ENCODE data around the gene GLIS2. TPM values are rescaled to one million over a fixed set of nuclear protein-coding genes. Genes with fewer than 3 reads are reported as not detected.

The GLIS2 gene
- total RNA-seq (0.85 TPM), polyA plus RNA-seq (3.0 TPM)
- long read RNA-seq, donor 1, result 0 reads
- long read RNA-seq, donor 2, result 0 reads
- long read RNA-seq, donor 3, partial matches to known transcripts, result 36 of 92 reads
- long read RNA-seq, donor 3, other reads (novel, unspliced or antisense), result 56 of 92 reads
- long read RNA-seq, donor 4, result 0 reads
- long read RNA-seq, donor 5, partial matches to known transcripts, result 19 of 97 reads
- long read RNA-seq, donor 5, other reads (novel, unspliced or antisense), result 77 of 97 reads
- long read RNA-seq, donor 6, result 0 reads
- long read RNA-seq, donor 7, partial matches to known transcripts, result 18 of 61 reads
- long read RNA-seq, donor 7, other reads (novel, unspliced or antisense), result 43 of 61 reads
- long read RNA-seq, donor 8, result 0 reads
- long read RNA-seq, donor 9, result 0 reads
- long read RNA-seq, donor 10, partial matches to known transcripts, result 0 of 1 reads
- long read RNA-seq, donor 10, other reads (novel, unspliced or antisense), result 0 of 1 reads

DNA sequence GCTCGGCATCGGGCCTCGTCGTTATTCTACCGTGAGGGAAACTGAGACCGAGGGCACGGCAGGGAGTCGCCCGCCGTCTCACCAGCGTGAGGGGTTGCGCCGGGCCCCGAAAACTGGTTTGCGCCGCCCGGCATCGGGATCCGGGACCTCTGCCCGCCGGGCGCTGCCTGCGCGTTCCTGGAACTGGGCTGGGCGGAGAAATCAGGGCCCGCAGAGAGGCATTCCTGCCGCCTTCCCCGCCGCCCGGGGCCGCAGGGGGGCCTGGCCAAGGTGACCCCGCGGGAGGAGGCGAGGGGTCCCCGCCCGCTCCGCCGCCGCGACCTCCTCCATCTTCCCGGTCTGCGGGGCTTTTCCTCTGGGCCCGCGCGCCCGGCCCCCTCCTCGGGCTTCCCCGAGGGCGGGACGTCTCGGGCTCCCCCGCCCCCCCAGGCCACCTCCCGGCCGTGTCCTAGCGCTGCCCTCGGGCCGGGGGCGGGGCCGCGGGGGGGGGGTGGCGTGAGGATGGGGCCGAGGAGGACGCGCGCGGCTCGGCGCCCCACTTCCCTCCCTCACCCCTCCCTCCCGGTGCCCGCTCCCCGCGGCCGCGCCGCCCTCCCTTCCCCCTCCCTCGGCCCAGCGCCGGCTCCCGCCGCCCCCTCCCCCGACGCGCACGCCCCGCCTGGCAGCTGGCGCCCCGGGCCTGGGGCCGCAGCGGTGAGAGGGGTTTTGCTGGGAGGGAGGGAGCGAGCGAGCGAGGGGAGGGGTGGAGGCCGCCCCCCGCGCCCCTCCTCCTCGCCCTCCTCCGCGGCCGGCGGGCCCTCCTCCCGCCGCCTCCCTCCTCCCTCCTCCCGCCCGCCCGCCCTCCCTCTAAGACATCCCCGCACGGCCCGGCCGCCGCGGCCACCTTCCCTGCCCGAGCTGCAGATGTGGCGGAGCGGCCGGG lies at the start of gene GLIS2:
GLIS2 (plus strand) TSS at position 882 of the 922 bp plus-strand sequence. CDS start 16,214 bp downstream, outside the sequence.
- peaks cover 47 to 84% of the 10 kb centered on the region in 2 donors for H3K27me3 ChIP-seq (ENCODE audit: control insufficient read depth in 2 of 2, insufficient read depth in 1 of 2, low read length in 1 of 2)
- DNase-seq (ENCODE audit: low read depth in 6 of 9, low spot score in 9 of 9), result peak in 2 of 9 donors; percentile 57 to 66
- H3K9me3 ChIP-seq (ENCODE audit: control insufficient read depth in 2 of 2, insufficient read depth in 1 of 2, low read length in 1 of 2), result peaks cover 0 to 5% of the 10 kb centered on the region in 2 donors
- no peaks in the 10 kb centered on the region for H3K36me3 ChIP-seq (ENCODE audit: control insufficient read depth in 2 of 2, insufficient read depth in 2 of 2, low read length in 1 of 2)
- H3K4me1 ChIP-seq (ENCODE audit: control insufficient read depth in 2 of 2, insufficient read depth in 2 of 2, low read length in 2 of 2), result peaks cover 4 to 27% of the 10 kb centered on the region in 2 donors
- H3K4me3 ChIP-seq (ENCODE audit: low read length in 2 of 2), result peak within 1 kb of the TSS; percentile 18 to 61
- H3K27ac ChIP-seq (ENCODE audit: low read depth in 1 of 2, low read length in 1 of 2), result peak within 1 kb of the TSS; percentile 24 to 34
- WGBS, result 1% methylated on average over 106 of the region's 115 CpGs

- DNase-seq (ENCODE audit: low read depth in 6 of 9, low spot score in 9 of 9), result no peak
- Histone ChIP-seq H3K4me1 (ENCODE audit: control insufficient read depth in 2 of 2, insufficient read depth in 2 of 2, low read length in 2 of 2) (peaks cover 7 to 19% of the 10 kb centered on the region in 2 donors), H3K27ac (ENCODE audit: low read depth in 1 of 2, low read length in 1 of 2) (no peak overlapping the region), H3K27me3 (ENCODE audit: control insufficient read depth in 2 of 2, insufficient read depth in 1 of 2, low read length in 1 of 2) (no peaks in the 10 kb centered on the region), H3K4me3 (ENCODE audit: low read length in 2 of 2) (no peak overlapping the region), H3K36me3 (ENCODE audit: control insufficient read depth in 2 of 2, insufficient read depth in 2 of 2, low read length in 1 of 2) (peaks cover 19 to 24% of the 10 kb centered on the region in 2 donors), H3K9me3 (ENCODE audit: control insufficient read depth in 2 of 2, insufficient read depth in 1 of 2, low read length in 1 of 2) (peaks cover 0 to 5% of the 10 kb centered on the region in 2 donors)
- WGBS, result 98% methylated on average over 6 of the region's 6 CpGs
These were observed 49.5 kb upstream of the GLIS2 start for GRCh38 chr16:4266372-4266771.

GRCh38 chr16:4270091-4270490 lies 45.8 kb upstream of the GLIS2 start:
- Histone ChIP-seq H3K27me3 (ENCODE audit: control insufficient read depth in 2 of 2, insufficient read depth in 1 of 2, low read length in 1 of 2) (no peaks in the 10 kb centered on the region), H3K4me1 (ENCODE audit: control insufficient read depth in 2 of 2, insufficient read depth in 2 of 2, low read length in 2 of 2) (peaks cover 8 to 30% of the 10 kb centered on the region in 2 donors), H3K4me3 (ENCODE audit: low read length in 2 of 2) (no peak overlapping the region), H3K36me3 (ENCODE audit: control insufficient read depth in 2 of 2, insufficient read depth in 2 of 2, low read length in 1 of 2) (peaks cover 3 to 7% of the 10 kb centered on the region in 2 donors), H3K9me3 (ENCODE audit: control insufficient read depth in 2 of 2, insufficient read depth in 1 of 2, low read length in 1 of 2) (no peaks in the 10 kb centered on the region), H3K27ac (ENCODE audit: low read depth in 1 of 2, low read length in 1 of 2) (peak overlapping the region in 1 of 2 donors; percentile 31)
- no peak for DNase-seq (ENCODE audit: low read depth in 6 of 9, low spot score in 9 of 9)
- WGBS, result 94% methylated on average over 5 of the region's 5 CpGs

DNA sequence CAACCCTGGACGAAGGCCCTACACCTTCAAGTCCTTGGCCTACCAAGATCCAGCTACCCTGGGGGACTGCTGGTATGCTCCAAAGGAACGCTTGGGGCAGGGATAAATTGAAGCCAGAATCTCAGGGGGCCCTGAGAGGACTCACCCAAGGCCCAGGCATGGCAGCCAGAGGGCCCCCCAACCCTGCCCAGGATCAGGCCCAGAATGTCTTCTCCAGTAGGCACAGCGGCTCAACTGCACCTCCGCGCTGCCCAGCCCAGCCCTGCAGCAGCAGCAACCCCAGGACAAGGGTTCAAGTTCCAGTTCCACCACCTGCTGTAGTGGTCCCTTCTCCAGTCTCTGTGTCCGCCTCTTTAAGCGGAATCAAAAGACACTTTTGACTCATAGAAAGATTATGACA lies 45.3 kb upstream of the GLIS2 start:
- peak overlapping the region in 1 of 2 donors; percentile 82 for H3K4me3 ChIP-seq (ENCODE audit: low read length in 2 of 2)
- no peaks in the 10 kb centered on the region for H3K9me3 ChIP-seq (ENCODE audit: control insufficient read depth in 2 of 2, insufficient read depth in 1 of 2, low read length in 1 of 2)
- peaks cover 10 to 33% of the 10 kb centered on the region in 2 donors for H3K4me1 ChIP-seq (ENCODE audit: control insufficient read depth in 2 of 2, insufficient read depth in 2 of 2, low read length in 2 of 2)
- DNase-seq (ENCODE audit: low read depth in 6 of 9, low spot score in 9 of 9), result no peak
- H3K36me3 ChIP-seq (ENCODE audit: control insufficient read depth in 2 of 2, insufficient read depth in 2 of 2, low read length in 1 of 2), result peaks cover 3 to 7% of the 10 kb centered on the region in 2 donors
- H3K27ac ChIP-seq (ENCODE audit: low read depth in 1 of 2, low read length in 1 of 2), result no peak overlapping the region
- H3K27me3 ChIP-seq (ENCODE audit: control insufficient read depth in 2 of 2, insufficient read depth in 1 of 2, low read length in 1 of 2), result no peaks in the 10 kb centered on the region
- 96% methylated on average over 7 of the region's 7 CpGs for WGBS

DNA sequence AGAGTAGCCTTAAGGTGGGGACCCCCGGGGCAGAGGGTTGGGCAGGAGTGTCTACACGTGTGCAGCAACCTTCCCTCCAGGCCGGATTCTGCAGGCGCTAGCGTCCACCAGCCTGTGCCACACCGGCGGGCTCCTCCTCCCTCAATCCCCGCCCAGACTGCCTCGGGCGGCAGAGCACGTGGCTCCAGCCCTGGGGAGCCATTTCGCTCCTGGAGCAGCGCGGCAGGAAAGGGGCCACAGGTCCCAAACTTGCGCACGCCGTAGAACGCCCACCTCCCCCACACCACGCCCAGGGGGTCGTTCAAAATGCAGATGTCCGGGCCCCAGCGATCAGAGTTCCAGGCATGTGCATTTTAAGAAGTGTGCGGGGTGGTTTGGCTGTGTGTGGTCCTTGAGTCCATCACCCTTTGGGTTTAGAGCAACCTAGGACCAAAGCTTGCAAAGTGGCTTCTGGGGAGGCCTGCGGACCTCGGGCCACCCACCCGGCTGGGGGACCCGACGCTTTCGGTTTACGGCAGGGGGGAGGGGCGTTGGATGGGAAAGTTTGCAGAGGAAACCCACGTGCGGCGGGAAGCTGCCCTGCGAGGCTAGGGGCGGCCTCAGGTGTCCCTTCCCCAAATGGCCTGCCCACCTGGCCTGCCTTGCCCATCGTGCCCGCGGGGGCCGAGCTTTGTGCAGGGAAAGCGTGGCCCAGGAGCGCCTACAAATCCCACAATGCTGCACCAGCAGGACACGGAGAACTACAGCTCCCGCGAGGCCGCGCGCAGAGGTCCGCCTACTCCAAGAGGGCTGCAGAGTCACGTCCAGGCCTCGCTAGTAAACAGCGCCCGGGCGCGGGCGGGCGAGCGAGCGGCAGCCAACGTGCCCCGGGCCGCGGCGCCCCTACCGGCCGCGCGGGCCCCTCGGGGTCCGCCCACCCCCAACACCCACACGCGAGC lies 44.4 kb upstream of the GLIS2 start:
- WGBS, result under 1% methylated on average over 72 of the region's 72 CpGs
- peak; percentile 75 to 92 (median 81) for DNase-seq (ENCODE audit: low read depth in 6 of 9, low spot score in 9 of 9)

GRCh38 chr16:4272114-4272956 lies 43.5 kb upstream of the GLIS2 start:
- Histone ChIP-seq H3K9me3 (ENCODE audit: control insufficient read depth in 2 of 2, insufficient read depth in 1 of 2, low read length in 1 of 2) (no peaks in the 10 kb centered on the region), H3K4me1 (ENCODE audit: control insufficient read depth in 2 of 2, insufficient read depth in 2 of 2, low read length in 2 of 2) (peaks cover 10 to 39% of the 10 kb centered on the region in 2 donors), H3K36me3 (ENCODE audit: control insufficient read depth in 2 of 2, insufficient read depth in 2 of 2, low read length in 1 of 2) (peaks cover 1 to 3% of the 10 kb centered on the region in 2 donors), H3K27me3 (ENCODE audit: control insufficient read depth in 2 of 2, insufficient read depth in 1 of 2, low read length in 1 of 2) (no peaks in the 10 kb centered on the region), H3K27ac (ENCODE audit: low read depth in 1 of 2, low read length in 1 of 2) (peak overlapping the region; percentile 89 to 99), H3K4me3 (ENCODE audit: low read length in 2 of 2) (peak overlapping the region; percentile 82 to 94)
- WGBS, result under 1% methylated on average over 79 of the region's 79 CpGs
- DNase-seq (ENCODE audit: low read depth in 6 of 9, low spot score in 9 of 9), result peak in 4 of 9 donors; percentile 33 to 75 (median 49)

More for the DNA sequence above, 44.4 kb upstream of the GLIS2 start:
- peak overlapping the region; percentile 82 to 94 for H3K4me3 ChIP-seq (ENCODE audit: low read length in 2 of 2)
- peak overlapping the region; percentile 89 to 99 for H3K27ac ChIP-seq (ENCODE audit: low read depth in 1 of 2, low read length in 1 of 2)
- H3K9me3 ChIP-seq (ENCODE audit: control insufficient read depth in 2 of 2, insufficient read depth in 1 of 2, low read length in 1 of 2), result no peaks in the 10 kb centered on the region
- no peaks in the 10 kb centered on the region for H3K27me3 ChIP-seq (ENCODE audit: control insufficient read depth in 2 of 2, insufficient read depth in 1 of 2, low read length in 1 of 2)
- H3K4me1 ChIP-seq (ENCODE audit: control insufficient read depth in 2 of 2, insufficient read depth in 2 of 2, low read length in 2 of 2), result peaks cover 10 to 39% of the 10 kb centered on the region in 2 donors
- H3K36me3 ChIP-seq (ENCODE audit: control insufficient read depth in 2 of 2, insufficient read depth in 2 of 2, low read length in 1 of 2), result peaks cover 3% of the 10 kb centered on the region in 2 donors

GRCh38 chr16:4273858-4274311 lies 42.0 kb upstream of the GLIS2 start:
- H3K36me3 ChIP-seq (ENCODE audit: control insufficient read depth in 2 of 2, insufficient read depth in 2 of 2, low read length in 1 of 2), result peaks cover 0 to 3% of the 10 kb centered on the region in 2 donors
- H3K4me3 ChIP-seq (ENCODE audit: low read length in 2 of 2), result peak overlapping the region; percentile 82 to 94
- peak in 3 of 9 donors; percentile 48 to 80 (median 64) for DNase-seq (ENCODE audit: low read depth in 6 of 9, low spot score in 9 of 9)
- 4% methylated on average over 25 of the region's 25 CpGs for WGBS
- H3K27ac ChIP-seq (ENCODE audit: low read depth in 1 of 2, low read length in 1 of 2), result peak overlapping the region; percentile 91 to 99
- no peaks in the 10 kb centered on the region for H3K9me3 ChIP-seq (ENCODE audit: control insufficient read depth in 2 of 2, insufficient read depth in 1 of 2, low read length in 1 of 2)
- H3K27me3 ChIP-seq (ENCODE audit: control insufficient read depth in 2 of 2, insufficient read depth in 1 of 2, low read length in 1 of 2), result no peaks in the 10 kb centered on the region
- H3K4me1 ChIP-seq (ENCODE audit: control insufficient read depth in 2 of 2, insufficient read depth in 2 of 2, low read length in 2 of 2), result peaks cover 10 to 39% of the 10 kb centered on the region in 2 donors
